AG08396 (cell line): Measurements from ENCODE around the gene KCNJ12.
"Not testable (repeated sequence)": the region's sequence is repeated elsewhere in the genome, so short reads cannot be mapped to it uniquely, and the experiment has no call there.

Experiments
- DNase-seq: peaks from one replicate; pipeline ENCODE4 v3.0.0; 2012; ENCODE audit warnings: low spot score, mixed read lengths

KCNJ12 gene

DNA sequence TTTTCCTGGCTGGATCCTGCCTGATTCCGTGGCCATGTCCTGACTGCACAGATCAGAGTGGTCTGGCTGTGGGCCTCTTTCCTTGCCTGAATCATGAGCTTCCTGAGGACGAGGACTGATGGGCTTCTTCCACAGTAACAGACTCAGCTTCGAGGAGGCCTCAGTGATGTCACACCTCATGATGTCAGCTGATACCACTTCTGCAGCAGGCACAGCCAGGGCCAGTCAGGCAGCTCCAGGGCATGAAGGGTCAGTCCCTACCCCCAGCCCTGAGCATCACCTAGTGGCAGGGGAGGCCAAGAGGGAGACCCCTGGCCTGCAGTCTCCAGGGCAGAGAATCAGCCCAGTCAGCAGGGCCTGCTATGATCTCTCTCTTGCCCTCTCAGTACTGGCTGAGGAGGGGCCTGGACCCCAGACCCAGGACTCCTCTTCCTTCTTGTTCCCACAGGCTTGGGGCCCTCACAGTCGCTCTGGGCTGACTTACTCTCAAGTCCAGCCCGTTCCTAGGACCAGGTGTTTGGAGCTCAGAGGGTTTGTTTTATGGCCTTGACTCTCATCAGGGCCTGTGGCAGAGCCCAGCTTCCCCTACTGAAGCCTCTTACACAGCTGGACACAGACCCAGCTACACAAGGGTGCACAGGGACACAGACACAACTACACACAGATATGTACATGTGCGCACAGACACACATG is 26.7 kb upstream of the KCNJ12 start:
- not testable (repeated sequence) for DNase-seq

- DNase-seq: not testable (repeated sequence)
Measured at GRCh38 chr17:21350495-21350894, 25.7 kb upstream of the KCNJ12 start.

DNA sequence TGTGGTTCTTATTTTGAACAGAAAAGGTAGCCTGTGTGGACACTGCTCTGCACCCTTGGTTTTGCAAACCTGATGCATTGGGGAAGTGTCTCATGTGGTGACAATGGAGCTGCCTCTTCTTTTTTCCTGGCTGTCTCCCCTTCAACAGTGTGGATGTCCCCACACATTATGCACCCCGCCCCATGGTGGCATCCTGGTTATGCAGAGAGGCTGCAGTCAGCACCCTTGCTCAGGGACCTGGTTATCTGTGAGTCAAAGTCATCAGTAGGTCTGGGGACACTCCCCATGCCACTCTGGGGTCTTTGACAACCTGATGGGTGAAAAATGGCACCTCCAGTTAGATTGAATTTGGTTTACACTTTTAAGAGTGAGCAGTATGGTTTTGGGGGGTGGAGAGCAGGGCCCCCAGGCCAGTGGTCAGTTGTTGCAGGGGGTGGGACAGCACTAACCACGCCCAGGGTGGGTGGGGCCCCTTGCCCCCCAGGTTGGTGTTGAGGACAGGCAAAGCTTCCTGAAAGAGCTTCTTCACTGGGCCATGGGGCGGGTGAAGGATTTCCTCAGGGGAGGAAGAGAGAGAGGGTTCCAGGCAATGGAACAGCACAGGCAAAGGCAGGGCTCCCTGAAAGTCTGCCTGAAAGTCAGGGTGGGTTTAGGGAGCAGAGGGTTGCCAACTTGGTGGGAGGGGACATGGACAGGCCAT is 24.6 kb upstream of the KCNJ12 start:
- no peak for DNase-seq

DNA sequence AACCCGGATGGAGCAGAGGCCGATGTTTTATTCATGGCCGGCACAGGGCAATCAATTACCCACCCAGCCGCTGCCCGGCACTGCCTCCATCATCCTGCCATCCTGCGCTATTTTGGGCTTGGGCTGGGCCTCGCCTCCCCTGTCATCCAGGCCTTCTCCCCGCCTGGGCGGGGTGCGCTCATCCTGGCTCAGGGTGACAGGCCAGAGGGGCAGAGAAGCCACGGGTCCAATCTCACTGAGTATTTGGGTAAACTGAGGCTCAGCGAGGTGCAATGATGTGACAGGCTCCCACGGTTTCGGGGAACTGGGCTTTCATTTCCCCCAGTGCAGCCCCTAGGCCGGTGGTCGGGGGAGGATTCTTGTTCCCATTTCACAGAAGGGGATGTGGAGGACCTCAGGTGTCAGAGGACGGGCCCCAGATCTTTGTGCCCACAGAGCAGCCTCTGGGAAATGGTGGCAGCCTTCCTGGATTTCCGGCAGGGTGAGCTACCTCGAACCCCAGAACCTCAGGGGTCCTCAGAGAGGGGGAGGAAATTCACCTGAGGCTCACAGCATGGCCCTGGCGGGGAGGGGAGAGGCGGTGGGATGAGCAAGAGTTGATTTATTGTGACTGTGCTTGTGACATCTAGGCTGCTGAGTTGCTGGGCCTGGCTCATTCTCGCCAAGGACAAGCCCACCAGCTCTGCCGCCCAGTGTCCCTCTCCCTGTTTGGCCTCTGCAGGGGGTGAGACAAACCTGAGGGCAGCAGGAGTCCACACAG is 23.8 kb upstream of the KCNJ12 start:
- DNase-seq: no peak

DNA sequence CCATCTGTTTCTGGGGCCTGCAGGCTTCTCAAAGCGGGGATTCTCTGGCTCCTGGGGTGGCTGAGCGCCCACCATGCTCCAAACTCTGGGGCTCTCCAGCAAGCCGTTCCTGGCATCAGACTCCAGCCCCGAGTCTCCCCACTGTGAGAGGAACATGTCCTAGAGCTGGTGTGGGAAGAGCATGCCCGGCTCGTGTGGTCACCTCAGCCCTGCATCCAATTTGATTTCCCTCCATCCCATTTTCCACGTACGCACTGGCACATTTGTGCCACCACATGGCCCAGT is 23.2 kb upstream of the KCNJ12 start:
- DNase-seq: no peak

DNA sequence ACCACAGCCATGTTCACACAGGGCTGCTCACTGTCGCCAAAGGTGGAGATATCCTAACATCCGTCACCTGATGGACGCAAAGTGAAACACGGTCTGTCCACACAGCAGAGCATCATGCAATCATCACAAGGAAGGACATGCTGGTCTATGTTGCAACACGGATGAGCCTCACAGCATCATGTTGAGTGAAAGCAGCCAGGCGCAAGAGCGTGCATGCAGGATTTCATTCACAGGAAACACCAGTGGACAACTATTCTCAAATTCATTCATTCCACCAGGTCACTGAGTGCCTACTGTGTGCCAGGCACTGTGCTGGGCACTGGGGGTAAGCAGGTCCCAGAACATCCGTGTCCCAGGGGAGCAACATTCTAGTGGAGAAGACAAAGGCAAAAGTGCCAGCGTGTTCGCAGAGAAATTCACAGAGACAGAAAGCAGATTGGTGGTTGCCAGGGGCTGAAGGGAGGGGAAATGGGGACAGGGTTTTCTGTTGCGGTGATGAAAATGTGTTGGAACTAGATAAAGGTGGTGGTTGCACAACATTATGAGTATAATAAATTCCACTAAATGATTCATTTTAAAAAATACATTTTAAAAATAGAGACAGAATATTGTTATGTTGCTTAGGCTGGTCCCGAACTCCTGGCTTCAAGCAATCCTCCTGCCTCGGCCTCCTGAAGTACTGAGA is 22.7 kb upstream of the KCNJ12 start:
- DNase-seq: no peak

- DNase-seq: no peak
Measured at GRCh38 chr17:21354796-21355385, 21.3 kb upstream of the KCNJ12 start.

DNA sequence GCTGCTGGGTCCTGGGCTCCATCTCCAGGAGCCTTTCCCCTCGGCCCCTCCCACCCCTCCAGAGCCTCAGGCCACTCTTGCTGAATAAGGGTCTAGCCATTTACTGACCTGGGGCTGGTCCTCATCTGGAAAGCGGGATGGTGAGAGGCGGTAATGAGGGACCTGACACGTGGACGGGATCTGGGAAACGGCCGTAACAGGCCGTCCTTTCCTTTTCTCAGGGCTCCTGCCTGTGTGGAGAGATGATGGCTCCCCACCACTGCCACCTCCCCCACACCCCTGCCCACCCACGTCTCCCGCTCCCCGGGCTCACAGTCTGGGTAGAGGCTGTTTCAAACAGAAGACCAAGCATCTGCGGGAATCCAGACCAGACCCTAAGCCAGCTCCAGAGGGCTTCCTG is 20.6 kb upstream of the KCNJ12 start:
- no peak for DNase-seq

DNA sequence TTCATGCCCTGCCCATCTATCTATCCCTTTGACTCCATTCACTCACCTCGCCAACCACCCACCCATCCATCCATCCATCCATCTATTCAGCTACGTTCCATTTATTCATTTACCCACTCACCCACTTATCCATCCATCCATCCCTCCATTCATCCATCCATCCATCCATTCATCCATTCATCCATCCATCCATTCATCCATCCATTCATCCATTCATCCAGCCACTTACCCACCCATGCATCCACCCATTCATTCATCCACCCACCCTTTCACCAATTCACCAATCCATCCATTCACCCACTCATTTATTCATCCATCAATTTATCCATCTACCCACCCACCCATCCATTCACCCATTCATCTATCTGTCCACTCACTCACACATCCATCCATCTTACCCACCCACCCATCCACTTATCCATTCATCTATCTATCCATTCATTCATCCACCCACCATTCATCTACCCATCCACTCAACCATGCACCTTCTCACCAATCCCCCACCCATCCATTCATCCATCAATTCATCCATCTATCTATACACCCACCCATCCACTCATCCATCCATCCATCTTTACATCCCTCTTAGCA is 19.5 kb upstream of the KCNJ12 start:
- no peak for DNase-seq

GRCh38 chr17:21357281-21357680 is 18.9 kb upstream of the KCNJ12 start:
- no peak for DNase-seq

DNA sequence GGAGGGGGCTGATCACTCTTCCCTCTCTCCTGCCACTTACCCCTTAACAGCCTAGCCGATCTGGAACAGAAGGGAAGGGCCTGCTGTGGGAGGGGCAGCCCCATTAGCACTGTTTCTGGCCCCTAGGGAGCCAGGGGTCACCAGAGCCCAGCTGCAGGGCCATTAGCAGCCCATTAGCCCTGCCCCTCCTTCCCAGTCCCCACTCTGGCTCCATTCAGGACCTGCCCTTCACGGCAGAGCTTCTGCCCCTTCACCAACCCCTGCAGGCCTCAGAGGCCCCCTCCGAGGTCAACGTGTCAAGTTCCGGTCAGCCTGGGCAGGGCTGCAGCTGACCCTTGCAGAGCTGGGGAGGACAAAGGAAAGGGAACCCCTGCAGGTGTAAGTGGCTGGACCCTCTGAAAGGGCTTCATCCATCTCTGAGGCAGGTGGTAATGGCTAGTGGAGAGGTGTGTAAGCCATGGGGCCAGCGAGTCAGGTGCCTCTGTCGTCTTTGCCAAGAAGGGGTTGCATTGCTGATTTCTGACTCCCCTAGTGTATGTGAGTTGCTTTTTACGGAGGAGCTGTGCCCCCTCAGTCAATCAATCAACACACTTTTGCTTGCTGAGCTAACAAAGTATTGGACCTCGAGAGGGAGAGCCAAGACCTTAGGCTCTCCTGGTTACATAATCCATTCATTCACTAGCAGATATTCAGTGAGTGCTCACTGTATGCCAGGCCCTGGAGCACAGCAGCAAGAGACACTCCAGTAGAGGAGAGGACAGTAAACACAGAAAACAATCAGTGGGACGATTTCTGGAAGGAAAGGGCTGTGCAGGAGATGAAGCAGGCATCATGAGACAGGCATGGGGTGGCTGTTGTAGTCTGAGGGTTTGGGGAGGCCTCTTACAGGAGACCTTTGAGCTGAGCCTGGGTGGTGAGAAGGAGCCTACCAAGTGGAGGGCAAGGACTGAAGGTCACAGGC is 18.2 kb upstream of the KCNJ12 start:
- no peak for DNase-seq

DNA sequence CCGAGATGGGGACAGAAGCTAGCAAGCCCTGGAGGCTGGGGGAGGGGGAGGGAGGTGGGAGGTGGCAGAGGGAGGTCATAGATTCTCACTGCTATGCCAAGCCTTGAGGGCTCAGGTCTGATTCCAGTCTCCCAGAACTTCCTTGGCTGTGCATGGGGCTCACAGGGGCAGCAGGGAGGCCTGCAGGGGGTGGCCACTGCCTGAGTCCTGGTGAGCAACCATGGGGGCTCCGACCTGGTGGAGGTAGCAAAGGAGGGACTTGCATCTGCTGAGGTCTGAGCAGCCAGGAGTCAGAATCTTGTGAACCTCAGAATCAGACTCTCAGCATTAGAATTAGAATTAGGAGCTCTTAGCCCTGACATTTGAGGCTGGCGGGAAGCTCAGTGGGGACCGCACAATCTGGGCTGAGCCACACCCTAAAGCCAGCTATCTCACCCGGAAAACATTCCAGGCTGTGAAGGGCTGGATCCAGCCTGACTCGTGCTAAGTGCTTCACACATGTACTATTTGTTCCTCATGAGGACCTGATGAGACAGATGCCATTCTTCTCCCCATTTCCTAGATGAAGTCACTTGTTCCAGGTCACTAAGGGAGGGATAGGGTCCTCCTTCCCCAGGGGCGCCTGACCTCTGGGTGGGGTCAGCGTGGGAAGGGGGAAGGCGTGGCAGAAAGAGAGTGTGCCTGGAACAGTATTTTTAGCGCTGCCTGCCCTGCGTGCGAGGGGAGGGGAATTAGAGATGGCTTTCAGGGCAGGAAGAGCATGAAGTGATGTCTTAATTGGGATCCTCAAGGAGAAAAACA is 17.3 kb upstream of the KCNJ12 start:
- DNase-seq: no peak

- no peak for DNase-seq
Measured at GRCh38 chr17:21359483-21359840, 16.7 kb upstream of the KCNJ12 start.

- DNase-seq: no peak
Measured at GRCh38 chr17:21360048-21360447, 16.1 kb upstream of the KCNJ12 start.

DNA sequence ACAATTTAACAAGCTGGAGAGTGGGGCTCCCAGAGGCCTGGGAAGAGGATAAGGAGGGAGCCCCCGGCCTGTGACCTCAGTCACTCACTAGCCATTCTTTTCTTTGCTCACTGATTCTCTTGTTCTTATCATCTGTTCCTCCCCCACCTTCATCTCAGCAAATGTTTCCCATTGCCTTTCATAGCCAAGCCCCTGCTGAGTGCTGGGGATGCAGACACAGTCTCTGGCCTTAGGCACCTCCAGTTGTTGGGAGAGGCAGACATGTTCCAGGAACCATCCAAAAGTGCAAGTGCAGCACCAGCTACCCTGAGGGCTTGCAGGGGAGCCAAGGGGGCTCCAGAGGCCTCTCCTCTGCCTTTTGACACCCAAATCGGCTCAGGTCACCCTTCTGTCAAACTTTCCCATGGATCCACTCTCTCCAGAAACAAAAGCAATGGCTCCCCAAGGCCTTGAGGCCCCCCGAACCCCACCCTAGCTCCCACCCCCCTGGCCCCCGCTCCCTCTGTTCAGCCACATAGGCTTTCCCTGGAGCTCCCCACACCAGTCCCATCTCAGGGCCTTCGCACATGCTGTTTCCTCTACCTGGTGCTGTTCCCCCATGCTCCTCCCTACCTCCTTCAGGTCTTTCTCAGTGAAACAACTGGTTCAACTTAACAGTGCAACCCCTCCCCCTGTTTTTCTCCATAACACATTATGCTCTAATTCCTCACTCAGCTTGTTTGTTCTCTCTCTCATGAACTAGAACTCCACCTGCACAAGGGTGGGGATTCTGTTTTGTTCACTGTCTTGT is 14.9 kb upstream of the KCNJ12 start:
- DNase-seq: no peak

DNA sequence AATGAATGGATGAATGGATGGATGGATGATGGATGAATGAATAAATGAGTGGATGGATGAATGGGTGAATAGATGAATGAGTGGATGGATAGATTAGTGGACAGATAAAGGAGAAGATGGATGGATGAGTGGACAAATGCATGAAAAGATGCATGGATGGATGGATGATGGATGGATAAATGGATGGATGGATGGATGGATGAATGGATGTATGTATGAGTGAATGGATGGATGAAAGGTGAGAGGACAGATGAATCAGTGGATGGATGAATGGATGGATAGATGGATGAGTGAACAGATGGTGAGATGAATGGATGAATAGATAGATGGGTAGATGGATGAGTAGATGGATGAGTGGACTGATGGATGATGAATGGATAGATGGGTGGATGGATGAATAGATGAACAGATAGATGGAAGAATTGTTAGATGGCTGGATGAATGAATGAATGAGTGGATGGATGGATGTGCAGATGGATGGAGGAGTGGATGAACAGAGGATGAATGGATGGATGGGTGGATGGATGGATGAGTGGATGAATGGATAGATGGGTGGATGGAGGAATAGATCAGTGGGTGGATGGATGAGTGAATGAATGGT is 13.7 kb upstream of the KCNJ12 start:
- no peak for DNase-seq

DNA sequence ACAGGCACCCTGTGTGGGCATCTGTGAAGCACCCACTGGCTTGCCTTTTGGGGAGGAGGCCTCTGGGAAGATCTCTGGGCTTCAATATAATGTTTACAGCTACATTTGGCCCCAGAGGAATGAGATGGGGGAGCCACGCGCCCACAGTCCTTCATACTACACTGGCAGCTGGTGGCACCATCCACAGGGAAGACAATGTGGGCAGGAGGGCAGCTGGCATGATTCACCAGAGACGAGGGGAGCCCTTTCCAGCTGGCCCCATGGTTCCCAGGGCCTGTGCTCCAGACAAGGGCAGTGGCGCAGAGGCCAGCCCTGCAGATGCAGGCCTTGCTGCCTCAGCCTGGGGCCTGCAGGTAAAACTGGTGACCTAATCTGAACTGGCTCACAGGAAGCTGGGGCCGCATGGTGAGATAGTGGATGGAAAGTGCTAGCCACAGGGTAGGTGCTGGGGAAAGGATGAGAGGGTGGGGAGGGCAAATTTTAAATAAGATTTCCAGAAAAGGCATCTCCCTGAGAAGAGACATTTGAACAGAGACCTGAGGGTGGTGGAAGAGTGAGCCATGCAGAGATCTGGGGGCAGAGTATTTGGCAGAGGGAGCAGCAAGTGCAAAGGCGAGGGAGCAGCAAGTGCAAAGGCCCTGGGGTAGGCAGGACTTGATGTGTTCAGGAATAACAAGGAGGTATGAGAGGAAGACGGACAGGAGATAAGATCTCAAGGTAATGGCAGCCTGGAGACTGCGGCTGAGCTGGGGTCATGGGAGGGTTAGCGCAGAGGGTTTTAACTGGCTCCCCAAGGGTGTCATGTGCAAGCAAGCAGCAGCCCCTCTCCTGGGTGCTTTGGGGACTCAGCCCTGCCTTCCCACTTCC is 12.1 kb upstream of the KCNJ12 start:
- DNase-seq: no peak

DNA sequence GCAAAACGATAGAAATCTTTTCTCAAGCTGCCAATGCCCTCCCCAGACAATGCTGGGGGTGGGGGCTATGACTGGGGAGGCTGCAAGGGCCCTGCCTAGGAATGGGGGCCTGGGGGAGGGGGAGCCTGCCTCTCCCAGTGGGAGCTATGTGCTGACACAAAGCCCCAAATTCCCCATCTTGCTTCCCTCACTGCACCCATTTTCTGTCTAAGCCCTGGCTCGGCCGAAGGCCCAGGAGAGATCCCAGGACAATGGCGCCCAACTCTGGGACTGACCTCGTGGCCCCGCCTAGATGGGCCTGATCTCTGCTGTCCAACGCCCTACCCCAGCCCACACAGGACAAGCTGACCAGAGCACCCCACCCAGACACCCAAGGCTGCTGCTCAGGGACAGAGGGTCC is 11.1 kb upstream of the KCNJ12 start:
- DNase-seq: no peak
